Brain microvascular endothelial cell (primary cell): ENCODE data around the gene WDR90.

Source experiments
- DNase-seq: peaks from one replicate; pipeline ENCODE4 v3.0.0-alpha.2; 2020
- H3K27ac ChIP-seq: fragments of 250-450 bp; sonication (Bioruptor Pico); 2 replicates; pipeline ENCODE4 v1.5.1; 2020; ENCODE audit warnings: mild to moderate bottlenecking, moderate library complexity
- H3K27me3 ChIP-seq: fragments of 250-450 bp; sonication (Bioruptor Pico); replicated peaks from 2 replicates; pipeline ENCODE4 v1.5.1; 2020; ENCODE audit warnings: mild to moderate bottlenecking
- H3K36me3 ChIP-seq: fragments of 250-450 bp; sonication (Bioruptor Pico); replicated peaks from 2 replicates; pipeline ENCODE4 v1.5.1; 2020; ENCODE audit warnings: mild to moderate bottlenecking
- H3K4me3 ChIP-seq: 2 replicates; pipeline ENCODE4 v1.5.1; 2011; ENCODE audit warnings: low read depth, mild to moderate bottlenecking, control low read depth, low read length, moderate library complexity
- CTCF ChIP-seq: IDR thresholded peaks from 2 replicates; pipeline ENCODE4 v1.5.1; 2011; ENCODE audit warnings: low read depth, mild to moderate bottlenecking, moderate library complexity, low read length, control low read depth, inconsistent platforms; ENCODE audit errors: missing control alignments
- in situ Hi-C: cut with HindIII; loops from 2 replicates; pipeline ENCODE4 v1.10.0; 2017; ENCODE audit warnings: low sequenced_read_pairs, low pct_ligation_motif_present

WDR90 gene

GRCh38 chr16:676913-677312 is 27.7 kb downstream of the WDR90 start:
- no peak overlapping the region for H3K27ac ChIP-seq
- DNase-seq: no peak
- no peaks in the 10 kb centered on the region for H3K27me3 ChIP-seq
- in situ Hi-C loops: no loop called here
- no peak overlapping the region for H3K4me3 ChIP-seq
- TF ChIP-seq CTCF: no peak
- peaks cover 30% of the 10 kb centered on the region for H3K36me3 ChIP-seq

GRCh38 chr16:677316-678190 is 28.4 kb downstream of the WDR90 start:
- no peak overlapping the region for H3K27ac ChIP-seq
- TF ChIP-seq CTCF: no peak
- no peak for DNase-seq
- in situ Hi-C loops: no loop called here
- no peak overlapping the region for H3K4me3 ChIP-seq
- H3K27me3 ChIP-seq: no peaks in the 10 kb centered on the region
- peaks cover 30% of the 10 kb centered on the region for H3K36me3 ChIP-seq

- H3K27me3 ChIP-seq: no peaks in the 10 kb centered on the region
- DNase-seq: no peak
- no peak overlapping the region for H3K27ac ChIP-seq
- in situ Hi-C loops: no loop called here
- no peak overlapping the region for H3K4me3 ChIP-seq
- H3K36me3 ChIP-seq: peaks cover 30% of the 10 kb centered on the region
- no peak for TF ChIP-seq CTCF
Measured at GRCh38 chr16:678209-678857, 29.2 kb downstream of the WDR90 start.

GRCh38 chr16:678858-679813 is 30.0 kb downstream of the WDR90 start:
- Histone ChIP-seq H3K4me3 (peak overlapping the region; percentile 56), H3K27me3 (no peaks in the 10 kb centered on the region), H3K27ac (no peak overlapping the region), H3K36me3 (peaks cover 25% of the 10 kb centered on the region)
- in situ Hi-C loops: no loop called here
- no peak for DNase-seq
- TF ChIP-seq CTCF: no peak

GRCh38 chr16:679814-680624 is 30.9 kb downstream of the WDR90 start, which contains the start of gene STUB1:
Gene STUB1, plus strand, starts transcription at chr16:680410. Its CDS starts 116 bp downstream, at chr16:680526.
- Histone ChIP-seq H3K27ac (peak within 1 kb of the TSS; percentile 59), H3K36me3 (peaks cover 20% of the 10 kb centered on the region), H3K27me3 (no peaks in the 10 kb centered on the region), H3K4me3 (peak within 1 kb of the TSS; percentile 72)
- DNase-seq: peak; percentile 76
- no peak for TF ChIP-seq CTCF
- in situ Hi-C loops: no loop called here
